ENCODE measurements around the gene RYR3. TPM values are rescaled to one million over a fixed set of nuclear protein-coding genes. Genes with fewer than 3 reads are reported as not detected.

RYR3 gene
- total RNA-seq, 1 donor from 2014 or later = 4.8 TPM

DNA sequence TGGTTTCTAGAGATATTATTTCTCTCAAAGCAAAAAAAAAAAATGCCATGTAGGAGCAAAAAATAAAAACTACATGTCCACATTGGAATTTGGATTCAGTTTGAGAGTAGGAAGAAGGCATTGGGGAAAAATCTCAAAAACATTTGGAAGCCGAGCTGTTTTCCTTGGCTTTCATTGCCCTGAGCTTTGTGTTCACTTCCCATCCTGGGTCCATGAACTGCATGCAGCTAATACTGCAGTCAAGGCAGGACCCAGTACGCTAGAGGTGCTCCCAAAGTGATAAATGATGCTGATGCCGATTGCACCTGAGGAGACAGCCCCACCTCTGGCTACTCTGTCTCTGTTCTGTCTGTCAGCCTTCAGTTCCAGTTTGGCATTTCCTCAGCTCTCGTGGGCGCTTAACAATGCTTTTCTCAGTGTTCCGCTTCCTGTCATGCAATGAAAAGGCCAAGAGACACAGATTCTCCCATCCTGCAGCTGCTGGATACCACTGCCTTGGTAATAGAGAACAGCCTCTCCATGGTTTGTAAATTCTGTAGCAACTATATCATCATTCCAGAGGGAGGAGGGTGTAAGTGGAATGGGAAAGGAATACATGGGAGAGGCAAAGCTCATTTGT, 181.8 kb downstream of the RYR3 start:
- DNase-seq (ENCODE audit: low spot score) = peak; percentile 19
- TF ChIP-seq, protein P1, sequence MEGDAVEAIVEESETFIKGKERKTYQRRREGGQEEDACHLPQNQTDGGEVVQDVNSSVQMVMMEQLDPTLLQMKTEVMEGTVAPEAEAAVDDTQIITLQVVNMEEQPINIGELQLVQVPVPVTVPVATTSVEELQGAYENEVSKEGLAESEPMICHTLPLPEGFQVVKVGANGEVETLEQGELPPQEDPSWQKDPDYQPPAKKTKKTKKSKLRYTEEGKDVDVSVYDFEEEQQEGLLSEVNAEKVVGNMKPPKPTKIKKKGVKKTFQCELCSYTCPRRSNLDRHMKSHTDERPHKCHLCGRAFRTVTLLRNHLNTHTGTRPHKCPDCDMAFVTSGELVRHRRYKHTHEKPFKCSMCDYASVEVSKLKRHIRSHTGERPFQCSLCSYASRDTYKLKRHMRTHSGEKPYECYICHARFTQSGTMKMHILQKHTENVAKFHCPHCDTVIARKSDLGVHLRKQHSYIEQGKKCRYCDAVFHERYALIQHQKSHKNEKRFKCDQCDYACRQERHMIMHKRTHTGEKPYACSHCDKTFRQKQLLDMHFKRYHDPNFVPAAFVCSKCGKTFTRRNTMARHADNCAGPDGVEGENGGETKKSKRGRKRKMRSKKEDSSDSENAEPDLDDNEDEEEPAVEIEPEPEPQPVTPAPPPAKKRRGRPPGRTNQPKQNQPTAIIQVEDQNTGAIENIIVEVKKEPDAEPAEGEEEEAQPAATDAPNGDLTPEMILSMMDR (IDR thresholded peaks at IDR 0.05; ENCODE audit: unreplicated experiment) = no peak
- no peak overlapping the region for H3K27ac Mint-ChIP-seq (ENCODE audit: unreplicated experiment)

DNA sequence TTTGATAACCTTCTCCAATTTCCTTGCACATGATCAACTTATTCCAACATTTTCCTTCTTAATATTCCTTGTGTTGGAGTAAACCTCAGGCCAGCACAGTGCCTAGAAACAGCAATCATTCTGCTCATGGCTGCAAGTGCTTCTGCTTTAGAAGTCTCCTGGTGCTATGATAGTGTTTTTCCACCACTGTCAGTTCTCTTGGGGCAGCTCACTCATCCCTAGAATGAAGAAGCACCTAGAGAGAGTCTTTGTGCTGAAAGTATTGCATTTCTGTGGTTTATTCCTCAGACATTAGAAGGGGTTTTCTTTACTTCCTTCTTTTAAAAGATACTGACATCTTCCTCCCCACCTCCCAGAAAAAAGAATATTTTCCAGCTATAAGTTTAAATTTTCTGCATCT, 183.5 kb downstream of the RYR3 start:
- Mint-ChIP-seq H3K4me3 (ENCODE audit: unreplicated experiment) (no peak overlapping the region), H3K9me3 (ENCODE audit: unreplicated experiment) (no peaks in the 10 kb centered on the region), H3K36me3 (ENCODE audit: low read depth, unreplicated experiment) (no peaks in the 10 kb centered on the region), H3K4me1 (ENCODE audit: unreplicated experiment) (peaks cover 7% of the 10 kb centered on the region), H3K27ac (ENCODE audit: unreplicated experiment) (no peak overlapping the region), H3K27me3 (ENCODE audit: unreplicated experiment) (peaks cover 2% of the 10 kb centered on the region)
- DNase-seq (ENCODE audit: low spot score) = no peak
- TF ChIP-seq, protein P1 (IDR thresholded peaks at IDR 0.05; ENCODE audit: unreplicated experiment) = no peak

More for the DNA sequence above, 181.8 kb downstream of the RYR3 start:
- Mint-ChIP-seq H3K4me3 (ENCODE audit: unreplicated experiment) (no peak overlapping the region), H3K4me1 (ENCODE audit: unreplicated experiment) (peaks cover 7% of the 10 kb centered on the region), H3K27me3 (ENCODE audit: unreplicated experiment) (peaks cover 2% of the 10 kb centered on the region), H3K9me3 (ENCODE audit: unreplicated experiment) (no peaks in the 10 kb centered on the region), H3K36me3 (ENCODE audit: low read depth, unreplicated experiment) (no peaks in the 10 kb centered on the region)

DNA sequence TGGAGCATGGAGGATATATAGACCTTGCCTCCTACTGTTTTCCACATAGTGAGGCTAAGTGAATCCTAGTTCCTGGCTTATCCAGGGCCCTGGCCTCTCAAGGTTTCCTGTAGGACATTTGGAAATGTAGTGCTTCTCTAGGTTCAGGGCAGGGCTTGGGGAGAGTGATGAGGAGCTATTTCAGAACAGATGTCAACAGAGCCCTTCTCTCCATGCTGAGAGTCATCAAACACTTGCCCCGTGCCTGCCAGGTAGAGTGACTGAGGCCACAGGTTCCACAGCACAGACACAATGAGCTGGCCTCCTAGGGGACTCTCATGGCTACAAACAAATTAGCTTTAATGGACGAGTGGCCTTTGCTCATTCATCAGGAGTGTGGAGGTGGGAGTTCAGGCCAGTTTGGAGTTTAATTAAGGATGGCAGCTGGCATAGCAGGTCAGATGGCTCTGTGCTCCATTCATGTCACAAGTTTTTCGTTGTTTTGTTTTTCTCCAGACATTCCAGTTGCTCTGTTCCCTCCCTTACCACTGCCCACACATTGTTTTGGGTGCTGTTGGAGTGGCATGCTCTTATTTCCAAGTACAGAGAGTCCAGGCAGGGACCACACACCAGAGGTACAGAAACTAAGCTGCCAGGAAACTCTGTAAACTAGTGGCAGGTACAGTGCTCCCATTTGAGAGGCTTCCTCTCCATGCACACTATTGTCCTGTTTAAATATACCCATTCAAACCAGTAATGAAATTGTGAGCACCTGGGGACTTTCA, 189.8 kb downstream of the RYR3 start:
- DNase-seq (ENCODE audit: low spot score) = no peak
- Mint-ChIP-seq H3K4me1 (ENCODE audit: unreplicated experiment) (no peaks in the 10 kb centered on the region), H3K9me3 (ENCODE audit: unreplicated experiment) (no peaks in the 10 kb centered on the region), H3K4me3 (ENCODE audit: unreplicated experiment) (no peak overlapping the region), H3K27me3 (ENCODE audit: unreplicated experiment) (peaks cover 2% of the 10 kb centered on the region), H3K27ac (ENCODE audit: unreplicated experiment) (no peak overlapping the region), H3K36me3 (ENCODE audit: low read depth, unreplicated experiment) (no peaks in the 10 kb centered on the region)
- TF ChIP-seq, protein P1 (IDR thresholded peaks at IDR 0.05; ENCODE audit: unreplicated experiment) = no peak

DNA sequence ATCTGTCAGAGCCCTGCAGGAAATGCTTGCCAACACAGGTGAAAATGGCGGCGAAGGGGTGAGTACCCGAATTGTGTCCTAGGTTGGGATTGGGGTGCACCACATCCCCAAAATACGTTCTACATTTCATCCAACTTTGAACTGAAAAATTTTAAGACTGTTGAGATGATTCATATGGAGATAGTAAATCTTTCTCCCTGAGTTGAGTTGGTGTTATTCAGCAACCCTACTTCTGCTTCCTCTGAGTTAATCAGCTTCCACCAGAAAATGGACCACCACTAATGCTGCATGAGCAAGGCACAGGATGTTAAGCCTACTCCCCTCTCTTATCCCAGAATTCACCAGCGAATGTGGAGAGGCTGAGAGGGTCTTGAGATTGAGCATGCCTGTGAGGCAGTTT, 192.9 kb downstream of the RYR3 start:
- H3K9me3 Mint-ChIP-seq (ENCODE audit: unreplicated experiment) = no peaks in the 10 kb centered on the region
- no peak overlapping the region for H3K27ac Mint-ChIP-seq (ENCODE audit: unreplicated experiment)
- H3K36me3 Mint-ChIP-seq (ENCODE audit: low read depth, unreplicated experiment) = no peaks in the 10 kb centered on the region
- peaks cover 4% of the 10 kb centered on the region for H3K4me1 Mint-ChIP-seq (ENCODE audit: unreplicated experiment)
- TF ChIP-seq, protein P1 (IDR thresholded peaks at IDR 0.05; ENCODE audit: unreplicated experiment) = no peak
- H3K27me3 Mint-ChIP-seq (ENCODE audit: unreplicated experiment) = no peaks in the 10 kb centered on the region
- no peak overlapping the region for H3K4me3 Mint-ChIP-seq (ENCODE audit: unreplicated experiment)
- DNase-seq (ENCODE audit: low spot score) = no peak

DNA sequence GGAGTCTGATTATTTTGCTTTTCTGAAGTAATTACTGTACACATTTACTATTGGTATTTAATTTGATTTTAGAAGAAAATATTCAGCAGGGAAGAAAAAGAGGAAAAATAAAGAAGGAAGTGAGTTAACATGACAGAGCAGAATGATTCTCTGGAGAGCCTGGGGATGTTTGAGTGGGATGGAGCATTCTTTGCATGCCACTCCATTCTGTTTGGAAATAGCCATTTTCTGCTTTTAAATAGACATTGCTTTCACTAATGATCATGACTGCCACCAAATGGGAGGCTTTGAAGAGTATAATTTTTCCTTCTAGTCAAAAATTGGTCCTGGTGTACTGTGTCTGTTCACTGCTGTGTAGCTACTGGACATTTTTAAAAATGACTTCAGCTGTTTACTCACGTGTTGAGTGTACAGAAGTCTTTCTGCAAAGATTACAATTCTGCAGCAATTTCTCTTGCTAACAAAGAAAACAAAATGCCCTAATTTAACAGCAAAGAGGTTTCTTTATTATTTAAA, 196.1 kb downstream of the RYR3 start:
- DNase-seq (ENCODE audit: low spot score) = no peak
- H3K36me3 Mint-ChIP-seq (ENCODE audit: low read depth, unreplicated experiment) = no peaks in the 10 kb centered on the region
- H3K4me1 Mint-ChIP-seq (ENCODE audit: unreplicated experiment) = peaks cover 4% of the 10 kb centered on the region
- H3K27ac Mint-ChIP-seq (ENCODE audit: unreplicated experiment) = no peak overlapping the region
- H3K9me3 Mint-ChIP-seq (ENCODE audit: unreplicated experiment) = no peaks in the 10 kb centered on the region
- H3K27me3 Mint-ChIP-seq (ENCODE audit: unreplicated experiment) = no peaks in the 10 kb centered on the region
- TF ChIP-seq, protein P1 (IDR thresholded peaks at IDR 0.05; ENCODE audit: unreplicated experiment) = no peak
- no peak overlapping the region for H3K4me3 Mint-ChIP-seq (ENCODE audit: unreplicated experiment)

Data from endothelial cell (in vitro differentiated cells).